GM21381 (cell line): Measurements from ENCODE around the gene KRTCAP2.
"Not testable (repeated sequence)": the region's sequence is repeated elsewhere in the genome, so short reads cannot be mapped to it uniquely, and the experiment has no call there.

Experiments
- ATAC-seq: cut with Tn5 transposase; IDR thresholded peaks from one replicate; pipeline ENCODE4 v1.9.1; 2021; ENCODE audit warnings: mild to moderate bottlenecking, moderate library complexity; ENCODE audit not compliant: unreplicated experiment

KRTCAP2 gene

GRCh38 chr1:155200920-155201319, 27.8 kb upstream of the KRTCAP2 start:
- no peak for ATAC-seq

GRCh38 chr1:155199792-155200191, 26.7 kb upstream of the KRTCAP2 start:
- no peak for ATAC-seq

GRCh38 chr1:155198547-155198906, 25.4 kb upstream of the KRTCAP2 start:
- no peak for ATAC-seq

- no peak for ATAC-seq
Measured at GRCh38 chr1:155197901-155198546, 24.9 kb upstream of the KRTCAP2 start.

- ATAC-seq = no peak
Measured at GRCh38 chr1:155196893-155197638, 24.0 kb upstream of the KRTCAP2 start.

GRCh38 chr1:155196103-155196892, 23.2 kb upstream of the KRTCAP2 start:
- ATAC-seq = no peak

- ATAC-seq = no peak
Measured at GRCh38 chr1:155195201-155196102, 22.3 kb upstream of the KRTCAP2 start.

- not testable (repeated sequence) for ATAC-seq
Measured at GRCh38 chr1:155193991-155194240, 20.8 kb upstream of the KRTCAP2 start.

GRCh38 chr1:155193275-155193990, 20.3 kb upstream of the KRTCAP2 start:
- peak; percentile 65 for ATAC-seq

GRCh38 chr1:155192346-155193274, 19.5 kb upstream of the KRTCAP2 start:
- ATAC-seq = no peak

- ATAC-seq = no peak
Measured at GRCh38 chr1:155191904-155192303, 18.8 kb upstream of the KRTCAP2 start.

- not testable (repeated sequence) for ATAC-seq
Measured at GRCh38 chr1:155189926-155190325, 16.8 kb upstream of the KRTCAP2 start.

GRCh38 chr1:155188268-155188667, 15.2 kb upstream of the KRTCAP2 start:
- no peak for ATAC-seq

GRCh38 chr1:155187456-155187891, 14.4 kb upstream of the KRTCAP2 start:
- ATAC-seq = no peak

GRCh38 chr1:155186794-155187455, 13.8 kb upstream of the KRTCAP2 start:
- no peak for ATAC-seq

GRCh38 chr1:155186067-155186793, 13.1 kb upstream of the KRTCAP2 start:
- no peak for ATAC-seq

GRCh38 chr1:155185783-155186066, 12.6 kb upstream of the KRTCAP2 start:
- no peak for ATAC-seq
